GM18909 (cell line): ENCODE results near the gene C1orf105.
"Not testable (repeated sequence)": the region's sequence is repeated elsewhere in the genome, so short reads cannot be mapped to it uniquely, and the experiment has no call there.

Source experiments
- ATAC-seq: cut with Tn5 transposase; IDR thresholded peaks from one replicate; pipeline ENCODE4 v1.9.1; 2021; ENCODE audit warnings: mild to moderate bottlenecking; ENCODE audit not compliant: unreplicated experiment, poor library complexity

The C1orf105 gene

DNA sequence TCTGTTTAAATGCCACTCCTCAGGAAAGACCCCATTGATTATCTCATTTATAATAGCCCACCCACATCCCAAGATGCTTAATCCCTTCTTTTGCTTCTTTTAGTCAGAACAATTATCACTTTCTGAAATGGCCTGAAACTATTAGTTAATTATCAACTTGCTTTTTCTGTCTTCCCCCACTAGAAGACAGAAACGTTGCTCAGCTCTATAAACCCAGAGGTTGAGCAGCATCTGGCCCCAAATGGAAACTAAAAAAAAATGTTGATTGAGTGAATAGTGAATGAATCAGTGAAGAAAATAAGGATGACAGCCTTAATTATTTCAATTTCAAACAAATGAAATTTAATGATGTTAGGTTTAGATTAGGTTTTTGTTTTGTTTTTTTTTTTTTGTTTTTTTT lies 61.6 kb downstream of the C1orf105 start:
- peak; percentile 71 for ATAC-seq

DNA sequence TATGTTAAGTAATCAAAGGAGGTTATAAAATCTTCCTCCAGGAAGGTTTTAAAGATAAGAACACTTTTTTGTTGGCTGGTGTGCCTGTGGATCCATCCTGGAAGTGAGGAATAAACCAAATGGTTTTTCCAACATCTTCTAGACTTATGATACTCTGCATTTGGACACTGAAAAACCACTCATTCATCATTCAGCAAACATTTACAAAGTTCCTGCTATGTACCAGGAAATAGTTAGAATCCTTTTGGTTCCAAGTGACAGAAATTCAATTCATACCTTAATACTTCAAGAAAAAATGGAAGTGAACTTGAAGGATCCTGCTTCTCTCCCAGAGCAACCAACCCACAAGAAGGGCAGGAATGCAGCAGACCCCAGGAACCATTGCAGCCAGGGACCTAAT lies 63.0 kb downstream of the C1orf105 start:
- no peak for ATAC-seq

DNA sequence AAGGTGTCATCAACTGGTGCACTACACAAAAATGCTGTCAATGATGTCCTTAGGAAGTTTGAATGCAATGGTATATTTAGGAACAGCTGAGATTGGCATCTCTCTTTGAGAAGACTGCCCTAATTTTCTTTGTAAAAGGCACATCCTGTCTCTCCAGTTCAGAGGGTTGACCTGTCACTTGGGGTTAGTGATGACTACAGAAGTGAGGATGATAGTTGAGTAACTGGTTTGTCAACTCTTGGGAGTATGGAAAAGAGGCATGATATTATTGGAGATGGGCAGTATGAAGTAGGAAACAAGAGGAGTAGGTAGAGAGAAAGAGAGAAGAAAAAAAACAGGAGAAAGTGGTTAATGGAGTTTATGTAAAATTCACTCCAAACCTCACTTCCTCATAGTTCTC lies 63.8 kb downstream of the C1orf105 start:
- no peak for ATAC-seq

DNA sequence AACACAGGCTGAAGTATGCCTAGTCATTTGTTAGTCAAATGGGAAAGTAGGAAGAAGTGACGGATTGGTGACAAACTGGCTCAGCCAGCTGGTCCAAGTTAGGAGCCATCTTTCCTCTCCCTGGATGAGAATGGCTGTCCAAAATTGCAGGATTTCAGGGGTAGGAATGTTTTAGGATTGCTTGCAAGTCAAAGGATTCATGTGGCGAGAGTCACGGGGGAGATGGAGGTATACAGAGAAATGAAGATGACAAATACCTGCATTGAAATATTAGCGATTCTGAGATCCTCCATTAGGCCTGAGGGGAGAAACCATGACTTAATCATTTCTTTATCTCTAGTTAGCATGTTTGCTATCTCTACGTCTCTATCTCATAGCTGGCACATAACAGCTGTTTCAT lies 65.1 kb downstream of the C1orf105 start:
- no peak for ATAC-seq

DNA sequence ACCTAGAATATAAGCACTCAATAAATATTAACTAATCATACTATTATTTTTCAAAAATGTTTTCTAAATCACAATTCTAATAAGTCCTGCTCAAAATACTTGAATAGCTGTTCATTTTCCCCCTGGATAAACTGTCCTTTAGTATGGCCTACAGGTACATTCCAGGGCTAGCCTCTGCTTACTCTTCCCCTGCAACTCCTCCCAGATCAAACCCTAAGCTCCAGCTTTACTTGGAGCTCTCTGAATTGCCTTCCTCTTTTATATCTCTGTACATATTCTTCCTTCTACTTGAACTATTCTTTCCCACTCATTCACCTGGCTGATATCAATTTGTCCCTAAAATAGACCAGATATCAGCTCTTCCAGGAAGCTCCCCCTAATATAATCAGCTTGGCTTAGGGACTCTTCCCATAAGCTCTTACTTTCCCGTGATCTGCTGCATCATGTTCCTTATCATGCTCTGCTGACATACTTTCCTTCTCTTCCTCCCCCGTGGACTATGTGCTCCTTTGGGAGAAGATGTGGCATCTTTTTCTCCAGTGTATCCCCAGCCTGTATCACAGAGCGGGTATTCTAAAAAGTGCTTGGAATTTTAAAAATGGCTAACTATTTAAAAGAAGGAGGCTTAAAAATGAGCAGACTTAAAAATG lies 66.4 kb downstream of the C1orf105 start:
- ATAC-seq: no peak

DNA sequence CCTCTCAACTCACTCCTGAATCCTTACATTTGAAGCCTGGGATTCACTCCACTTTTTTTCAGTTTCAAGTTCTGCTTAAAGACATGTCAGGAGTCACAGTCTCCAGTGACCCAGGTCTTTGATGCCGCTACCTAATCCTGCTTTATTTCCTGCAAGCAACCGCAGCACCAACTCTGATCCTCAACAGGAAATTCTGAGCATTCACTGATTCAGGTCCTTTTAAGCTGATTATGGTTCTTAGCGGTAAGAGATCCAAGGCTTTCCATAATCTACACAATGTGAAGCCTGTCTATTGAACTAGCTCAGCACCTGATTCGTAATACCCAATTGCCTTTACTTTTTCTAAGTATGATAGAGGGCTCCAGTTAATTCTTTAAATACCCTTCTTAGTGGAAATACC lies 67.1 kb downstream of the C1orf105 start:
- no peak for ATAC-seq

DNA sequence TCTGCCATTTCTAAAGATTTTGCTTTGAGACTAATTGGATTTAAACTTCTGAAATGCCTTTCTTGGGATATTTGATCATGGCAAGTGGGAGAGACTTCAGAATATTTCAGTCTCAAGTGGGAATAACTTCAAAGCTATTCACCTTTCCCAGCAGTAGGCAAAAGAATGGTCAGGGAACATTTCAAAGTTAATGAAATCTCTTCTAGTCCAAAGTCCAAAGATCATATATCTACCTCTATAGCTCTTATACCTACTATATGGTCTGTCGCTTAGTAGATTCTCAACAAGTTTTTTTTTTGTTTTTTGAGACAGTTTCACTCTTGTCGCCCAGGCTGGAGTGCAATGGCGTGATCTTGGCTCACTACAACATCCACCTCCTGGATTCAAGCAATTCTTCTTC lies 67.9 kb downstream of the C1orf105 start:
- ATAC-seq: no peak

DNA sequence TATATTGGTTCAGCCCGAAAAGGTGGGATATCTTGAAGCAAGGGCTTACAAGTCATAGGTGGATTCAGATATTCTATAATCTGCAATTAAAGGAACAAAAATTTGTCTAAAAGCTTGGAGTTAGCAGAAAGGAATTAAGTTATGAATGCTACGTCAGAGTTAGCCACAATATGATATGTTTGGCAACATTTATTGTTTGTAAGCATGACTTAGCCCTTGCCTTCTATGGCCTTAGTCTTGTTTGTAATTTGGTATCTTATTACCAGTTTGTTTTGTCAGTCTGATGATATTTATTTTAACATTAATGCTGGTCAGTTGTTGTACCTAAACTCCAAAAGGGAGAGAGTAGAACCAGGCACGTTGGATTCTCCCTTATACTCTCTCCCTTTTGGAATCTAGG lies 69.4 kb downstream of the C1orf105 start:
- no peak for ATAC-seq

DNA sequence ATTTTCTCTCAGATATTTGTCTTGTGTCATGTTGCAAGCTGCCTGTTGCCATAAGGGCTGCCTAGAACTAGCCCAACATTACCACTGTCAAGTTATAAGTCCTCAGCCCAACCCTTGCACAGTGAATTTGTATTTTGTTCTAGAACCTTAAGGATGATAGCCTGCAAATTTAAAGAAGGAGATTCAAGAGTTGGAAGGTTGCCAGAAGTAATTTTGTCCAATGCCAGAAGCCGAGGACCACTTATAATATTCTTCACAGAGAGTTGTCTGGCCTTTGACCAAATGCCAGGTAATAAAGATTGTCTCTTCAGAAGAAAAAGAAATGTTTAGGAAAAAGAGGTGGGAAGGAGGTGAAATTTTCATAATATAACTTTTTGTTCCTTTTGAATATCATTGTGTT lies 71.9 kb downstream of the C1orf105 start:
- ATAC-seq: no peak

DNA sequence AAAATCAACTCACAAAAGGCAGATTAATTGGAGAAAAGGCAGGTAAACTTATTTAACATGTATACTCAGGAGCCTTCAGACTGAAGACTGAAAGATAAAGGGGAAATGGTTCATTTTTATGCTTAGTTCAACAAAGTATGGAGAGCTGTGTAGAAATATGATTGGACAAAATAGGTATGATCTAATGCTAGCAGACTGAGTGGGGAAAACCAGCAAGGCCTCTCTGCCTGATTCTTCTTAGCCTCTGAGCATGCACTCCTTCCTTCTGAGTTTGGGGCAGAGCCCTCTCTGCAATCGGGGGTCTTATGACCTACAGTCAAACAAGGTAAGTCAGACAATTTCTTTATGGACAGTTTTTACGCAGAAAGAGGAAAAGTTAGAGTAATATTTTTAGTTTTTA lies 73.7 kb downstream of the C1orf105 start:
- ATAC-seq: no peak

DNA sequence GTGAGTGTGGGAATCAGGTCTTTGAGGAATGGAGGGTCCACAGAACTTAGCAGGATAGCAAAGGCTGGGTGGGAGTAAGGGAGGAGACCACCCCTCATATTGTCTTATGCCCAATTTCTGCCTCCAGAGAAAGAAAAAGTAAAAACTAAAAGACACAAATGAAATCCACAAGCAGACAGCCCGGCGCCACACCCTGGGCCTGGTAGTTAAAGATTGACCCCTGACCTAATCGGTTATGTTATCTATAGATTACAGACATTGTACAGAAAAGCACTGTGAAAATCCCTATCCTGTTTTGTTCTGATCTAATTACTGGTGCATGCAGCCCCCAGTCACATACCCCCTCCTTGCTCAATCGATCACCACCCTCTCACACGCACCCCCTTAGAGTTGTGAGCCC lies 75.6 kb downstream of the C1orf105 start:
- not testable (repeated sequence) for ATAC-seq

DNA sequence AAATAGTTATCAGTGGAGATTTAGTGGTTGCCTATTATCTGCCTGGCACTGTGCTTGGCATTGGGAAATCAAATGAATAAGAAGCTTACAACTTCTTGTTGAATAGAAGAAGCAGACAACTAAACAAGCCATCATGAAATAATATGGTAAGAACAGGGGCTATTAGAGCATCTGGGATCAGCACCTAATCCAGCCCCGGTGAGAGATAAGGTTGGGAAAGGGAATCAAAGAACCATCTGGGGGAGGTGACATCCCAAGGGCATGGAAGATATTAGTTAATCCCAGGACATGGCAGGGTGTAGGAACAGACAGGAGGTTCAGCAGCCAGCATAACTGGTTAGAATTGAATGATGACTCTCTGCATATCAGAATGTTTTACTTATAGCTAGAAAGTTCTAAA lies 76.2 kb downstream of the C1orf105 start:
- ATAC-seq: no peak

DNA sequence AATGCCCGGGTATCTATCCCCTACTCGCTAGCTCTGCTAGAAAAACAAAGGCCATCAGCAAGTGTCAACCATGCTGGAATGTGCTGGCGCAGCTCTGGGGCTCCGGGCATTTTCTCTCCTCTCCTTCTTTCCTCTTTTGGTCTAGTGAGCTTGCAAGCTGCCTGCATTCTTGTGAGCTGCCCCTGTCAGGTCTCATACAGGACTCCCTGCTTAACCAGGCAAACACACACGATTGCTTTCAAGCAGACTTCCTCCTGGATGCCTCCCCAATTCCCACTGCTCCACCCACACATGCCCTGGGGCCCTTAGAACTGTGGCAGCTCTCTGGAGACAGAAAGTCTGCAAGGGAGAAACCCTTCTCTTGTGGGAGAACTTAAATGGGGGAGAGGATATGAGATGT lies 76.7 kb downstream of the C1orf105 start:
- no peak for ATAC-seq

DNA sequence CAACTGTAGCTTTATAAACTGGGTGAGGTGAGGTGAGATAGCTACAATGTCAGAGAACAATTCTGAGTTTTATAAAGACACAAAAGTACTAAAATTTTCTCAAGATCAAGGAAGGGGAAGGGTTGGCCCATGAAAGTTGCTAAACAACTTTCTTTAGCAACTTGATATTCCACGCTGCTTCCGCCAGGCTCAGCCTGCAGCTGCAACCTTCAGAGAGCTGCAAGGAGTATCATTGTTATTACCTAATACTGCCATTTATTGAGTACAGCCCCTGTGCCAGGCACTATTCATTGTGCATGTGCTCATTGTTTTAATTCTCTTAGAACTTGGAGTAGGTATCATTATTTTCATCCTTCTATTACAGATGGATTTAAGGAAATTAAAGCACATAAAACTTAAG lies 78.4 kb downstream of the C1orf105 start:
- ATAC-seq: no peak

DNA sequence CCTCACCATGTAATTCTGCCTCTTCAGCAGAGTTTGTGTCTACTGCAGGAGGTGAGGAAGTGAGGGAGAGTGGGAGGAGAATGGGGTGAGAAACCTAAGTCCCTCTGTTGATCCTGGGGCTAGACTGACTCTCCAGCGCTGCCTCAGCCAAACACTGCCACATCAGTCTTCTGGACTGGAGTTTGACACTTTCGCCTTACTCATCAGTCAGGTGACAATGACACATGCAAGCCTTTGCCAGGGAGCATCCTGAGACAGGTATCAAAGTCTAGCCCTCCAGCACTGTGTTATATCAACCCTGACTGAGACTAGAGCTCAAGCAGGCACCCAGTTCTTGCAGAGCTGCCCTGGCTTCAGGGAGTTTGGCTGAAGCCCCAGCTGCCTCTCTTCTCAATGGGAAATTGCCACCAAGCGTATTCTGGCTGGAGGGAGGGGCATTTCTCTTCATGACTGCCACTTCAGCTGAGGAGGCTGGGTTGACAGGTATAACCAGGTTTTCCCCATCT lies 79.2 kb downstream of the C1orf105 start:
- no peak for ATAC-seq

DNA sequence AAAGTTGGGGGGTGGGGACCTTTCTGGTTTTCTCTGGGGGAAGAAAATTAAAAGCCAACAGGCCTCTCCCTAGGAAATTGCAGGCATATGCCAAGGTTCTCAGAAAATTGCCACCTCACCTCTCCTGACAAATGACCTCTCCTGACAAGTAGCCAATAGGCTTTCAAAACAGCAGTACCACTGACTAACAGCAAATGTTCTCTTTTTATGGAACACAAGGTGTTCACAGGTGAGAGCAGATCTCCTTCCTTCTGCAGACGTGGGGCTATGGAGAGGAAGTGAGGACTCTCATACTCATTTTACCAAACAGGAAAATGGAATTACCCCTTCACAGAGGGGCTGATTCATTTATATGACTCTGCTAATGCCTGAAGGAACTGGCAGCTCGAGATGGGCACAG lies 79.7 kb downstream of the C1orf105 start:
- no peak for ATAC-seq

DNA sequence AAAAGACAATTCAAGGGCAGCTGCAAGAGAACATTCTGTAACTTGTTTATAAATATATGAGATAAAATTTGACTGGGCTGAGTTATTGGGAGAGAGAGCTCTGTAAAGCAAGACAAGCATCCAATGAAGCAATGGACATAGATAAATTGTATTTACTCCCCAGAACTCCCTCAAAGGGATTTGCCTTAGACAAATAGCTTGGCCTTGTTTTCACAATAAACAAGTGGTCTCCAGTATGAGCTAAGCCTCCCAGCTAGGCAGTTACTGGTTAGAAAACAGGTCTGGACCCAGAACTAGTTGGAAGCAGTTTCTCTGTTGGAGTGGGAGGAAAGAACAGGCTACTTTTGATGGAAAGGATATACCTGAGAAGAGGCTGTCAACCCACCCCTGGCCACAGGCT lies 87.3 kb downstream of the C1orf105 start:
- no peak for ATAC-seq

DNA sequence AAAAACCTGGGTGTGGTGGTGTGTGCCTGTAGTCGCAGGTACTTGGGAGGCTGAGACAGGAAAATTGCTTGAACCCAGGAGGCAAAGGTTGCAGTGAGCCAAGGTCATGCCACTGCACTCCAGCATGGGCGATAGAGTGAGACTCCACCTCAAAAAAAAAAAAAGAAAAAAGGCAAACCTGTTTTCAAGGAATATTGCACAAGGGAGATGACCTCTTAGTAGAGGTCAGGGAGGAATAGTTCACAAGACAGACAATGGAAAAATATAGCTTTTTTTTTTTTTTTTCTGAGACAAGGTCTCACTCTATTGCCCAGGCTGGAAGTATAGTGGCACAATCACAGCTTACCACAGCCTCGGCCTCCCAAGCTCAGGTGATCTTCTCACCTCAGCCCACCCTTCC lies 90.0 kb downstream of the C1orf105 start:
- no peak for ATAC-seq

DNA sequence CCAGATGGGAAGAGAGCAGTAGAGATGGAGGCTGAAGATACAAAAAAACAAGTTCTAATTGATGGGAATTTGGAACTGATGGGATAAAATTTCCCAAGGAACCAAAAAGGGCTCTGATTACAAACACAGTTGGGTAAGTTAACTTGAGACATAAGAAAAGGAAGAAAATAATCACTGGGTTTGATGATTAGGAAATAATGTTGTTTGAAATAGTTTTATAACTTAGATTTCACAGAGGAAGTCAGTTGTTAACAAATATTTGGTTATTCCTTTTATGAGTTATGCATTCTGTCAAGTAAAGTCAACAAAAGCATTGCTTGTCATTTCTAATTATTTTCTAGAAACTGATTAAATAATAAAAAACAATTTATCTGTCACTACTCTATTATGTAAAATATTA lies 92.1 kb downstream of the C1orf105 start:
- no peak for ATAC-seq

DNA sequence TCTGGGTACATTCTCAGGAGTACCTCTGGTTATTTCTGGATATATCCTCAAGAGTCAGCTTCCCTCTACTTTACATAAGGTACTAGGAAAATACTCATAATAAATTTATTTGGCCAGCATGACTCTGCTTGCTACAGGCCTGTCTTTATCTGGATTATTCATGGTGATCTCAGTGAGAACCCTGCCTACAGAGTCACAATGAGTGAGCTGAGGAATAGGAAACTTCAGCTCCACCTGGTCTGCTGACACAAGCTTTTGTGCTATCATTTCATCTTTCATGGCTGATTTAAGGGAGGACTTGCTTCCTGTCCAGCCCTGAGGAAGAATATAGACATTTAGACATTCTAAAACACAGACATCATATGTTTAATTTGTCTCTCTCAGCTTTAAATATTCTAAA lies 93.0 kb downstream of the C1orf105 start:
- no peak for ATAC-seq

DNA sequence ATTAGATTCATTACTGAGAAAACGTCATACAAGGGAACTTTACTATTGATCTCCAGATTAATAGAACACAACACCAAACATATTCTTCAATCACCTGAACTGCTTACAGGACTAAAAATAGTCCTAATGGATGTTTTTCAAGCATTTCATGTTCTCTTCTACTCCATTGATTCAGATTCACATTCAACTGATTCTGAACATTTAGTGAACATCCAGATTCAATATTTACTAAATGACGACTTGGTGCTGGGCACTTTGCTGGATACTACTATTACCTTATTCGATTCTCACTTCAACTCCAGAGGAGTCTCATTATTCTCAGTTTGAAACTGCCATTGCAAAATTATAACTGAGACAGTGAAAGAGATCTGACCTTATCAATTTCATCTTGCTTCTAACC lies 93.6 kb downstream of the C1orf105 start:
- no peak for ATAC-seq

DNA sequence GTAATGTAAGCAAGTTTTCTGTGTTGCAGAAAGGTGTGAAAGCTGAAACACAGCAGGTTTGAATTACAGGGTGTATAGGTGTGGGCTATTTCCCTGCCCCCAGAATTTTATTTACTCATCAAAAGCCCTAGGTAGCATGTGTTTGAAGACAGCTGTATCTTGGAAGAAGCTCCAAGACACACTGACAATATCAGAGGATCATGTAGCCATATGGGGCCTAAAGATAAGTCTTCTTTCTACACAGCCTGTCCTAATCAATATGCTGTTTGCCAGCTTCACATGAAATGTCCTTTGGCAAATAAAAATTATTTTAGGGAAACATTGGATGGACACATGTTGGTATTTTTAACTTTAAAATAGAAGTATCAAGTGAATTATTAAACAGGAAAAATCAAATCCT lies 95.0 kb downstream of the C1orf105 start:
- ATAC-seq: no peak

DNA sequence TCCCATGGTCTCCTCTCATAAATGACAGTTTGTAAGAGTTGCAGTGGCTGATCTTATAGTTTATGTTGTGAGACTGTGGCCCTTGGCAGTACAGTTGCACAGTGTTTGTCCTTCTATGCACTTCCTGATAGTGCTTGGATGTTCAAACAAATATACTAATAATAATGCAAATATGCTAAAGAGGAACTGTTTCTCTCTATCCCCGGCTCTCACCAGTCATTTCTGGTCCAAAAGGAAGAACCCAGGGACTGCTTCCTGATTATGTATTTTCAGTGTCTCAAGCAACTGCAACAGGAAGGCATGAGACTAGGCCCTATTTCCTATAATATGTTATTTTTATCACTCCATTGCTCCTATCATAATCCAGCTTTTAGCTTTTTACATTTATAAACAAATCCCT lies 95.4 kb downstream of the C1orf105 start:
- ATAC-seq: no peak
